Measurements from ENCODE around the gene XCL2. TPM values are rescaled to one million over a fixed set of nuclear protein-coding genes. Genes with fewer than 3 reads are reported as not detected.
"Not testable (repeated sequence)": the region's sequence is repeated elsewhere in the genome, so short reads cannot be mapped to it uniquely, and the experiment has no call there.

The XCL2 gene
- total RNA-seq, 1 experiment from 2014 or later: not detected

DNA sequence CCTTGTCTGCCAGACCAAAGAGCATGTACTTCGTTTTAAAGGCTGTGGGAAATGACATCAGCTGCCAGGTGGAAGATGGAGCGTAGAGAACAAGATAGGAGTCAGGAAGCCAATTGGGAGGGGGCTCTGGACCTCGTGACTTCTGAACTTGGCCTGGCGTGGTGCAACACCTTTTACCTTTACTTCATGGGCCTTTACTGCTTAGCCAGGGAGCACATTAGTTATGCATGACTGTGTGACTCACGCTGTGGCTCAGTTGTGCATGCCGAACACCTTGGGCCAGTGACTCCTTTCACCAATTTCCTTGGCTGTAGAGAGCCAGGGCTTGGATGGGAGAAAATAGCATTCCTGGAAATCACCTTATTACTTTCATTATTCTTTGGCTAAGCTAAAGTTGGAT lies 39.8 kb upstream of the XCL2 start:
- Histone ChIP-seq H3K4me3 (ENCODE audit: low read depth, low read length) (no peak overlapping the region), H3K9me3 (no peaks in the 10 kb centered on the region), H3K27me3 (replicated peaks; ENCODE audit: control insufficient read depth, insufficient read depth, low read length) (no peaks in the 10 kb centered on the region), H3K36me3 (ENCODE audit: control insufficient read depth, insufficient read depth, low read length) (no peaks in the 10 kb centered on the region), H3K4me1 (no peaks in the 10 kb centered on the region)
- DNase-seq: no peak
- intact Hi-C loops (cut with micrococcal nuclease; ENCODE audit: unreplicated experiment): no loop called here
- no peaks in the 10 kb centered on the region for H3K36me3 Mint-ChIP-seq (ENCODE audit: insufficient read depth, unreplicated experiment)
- H3K27me3 Mint-ChIP-seq (ENCODE audit: insufficient read depth, unreplicated experiment): no peaks in the 10 kb centered on the region
- CTCF ChIA-PET: no interaction called here
- TF ChIP-seq, protein P1, sequence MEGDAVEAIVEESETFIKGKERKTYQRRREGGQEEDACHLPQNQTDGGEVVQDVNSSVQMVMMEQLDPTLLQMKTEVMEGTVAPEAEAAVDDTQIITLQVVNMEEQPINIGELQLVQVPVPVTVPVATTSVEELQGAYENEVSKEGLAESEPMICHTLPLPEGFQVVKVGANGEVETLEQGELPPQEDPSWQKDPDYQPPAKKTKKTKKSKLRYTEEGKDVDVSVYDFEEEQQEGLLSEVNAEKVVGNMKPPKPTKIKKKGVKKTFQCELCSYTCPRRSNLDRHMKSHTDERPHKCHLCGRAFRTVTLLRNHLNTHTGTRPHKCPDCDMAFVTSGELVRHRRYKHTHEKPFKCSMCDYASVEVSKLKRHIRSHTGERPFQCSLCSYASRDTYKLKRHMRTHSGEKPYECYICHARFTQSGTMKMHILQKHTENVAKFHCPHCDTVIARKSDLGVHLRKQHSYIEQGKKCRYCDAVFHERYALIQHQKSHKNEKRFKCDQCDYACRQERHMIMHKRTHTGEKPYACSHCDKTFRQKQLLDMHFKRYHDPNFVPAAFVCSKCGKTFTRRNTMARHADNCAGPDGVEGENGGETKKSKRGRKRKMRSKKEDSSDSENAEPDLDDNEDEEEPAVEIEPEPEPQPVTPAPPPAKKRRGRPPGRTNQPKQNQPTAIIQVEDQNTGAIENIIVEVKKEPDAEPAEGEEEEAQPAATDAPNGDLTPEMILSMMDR (IDR thresholded peaks at IDR 0.05; ENCODE audit: insufficient read depth in 1 of 2, low read depth in 1 of 2, low read length in 1 of 2, severe bottlenecking in 1 of 2, unreplicated experiment in 1 of 2): no peak
- BruUV-seq (replicated peaks): no TSS peak
- no peaks in the 10 kb centered on the region for H3K4me1 Mint-ChIP-seq (ENCODE audit: low read depth, unreplicated experiment)
- H3K9me3 Mint-ChIP-seq (ENCODE audit: unreplicated experiment): no peaks in the 10 kb centered on the region
- POLR2A ChIA-PET: no interaction called here
- H3K27ac Mint-ChIP-seq (ENCODE audit: unreplicated experiment): no peak overlapping the region
- no peak overlapping the region for H3K4me3 Mint-ChIP-seq (ENCODE audit: unreplicated experiment)

DNA sequence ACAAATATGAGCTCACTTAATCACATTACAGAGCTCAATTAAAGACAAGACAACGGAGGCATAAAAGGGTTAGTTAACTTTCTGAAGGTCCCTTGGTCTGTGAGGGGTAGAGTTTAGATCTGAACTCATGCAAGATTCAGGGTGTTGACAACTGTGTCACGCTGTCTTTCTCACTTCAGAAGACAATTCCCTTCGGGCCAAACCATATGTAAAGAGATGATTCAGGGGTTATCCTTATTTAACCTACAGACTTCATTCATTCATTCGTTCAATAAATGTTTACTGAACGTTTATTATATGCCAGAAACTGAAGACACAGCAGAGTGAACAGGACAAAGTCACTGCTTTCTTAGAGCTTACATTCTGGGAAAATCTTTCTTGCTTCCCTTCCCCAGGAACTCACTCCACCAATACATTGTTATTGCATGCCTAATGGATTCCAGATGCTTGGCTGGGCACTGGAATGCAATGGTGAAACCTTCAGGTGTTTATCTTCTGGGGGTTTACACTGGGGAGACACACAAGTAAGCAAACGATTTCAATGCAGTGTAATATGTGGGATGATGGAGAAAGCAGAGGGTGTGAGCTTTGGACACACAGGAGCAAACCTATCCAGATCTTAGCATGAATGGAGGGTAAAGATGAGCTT lies 39.0 kb upstream of the XCL2 start:
- no peak overlapping the region for H3K4me3 Mint-ChIP-seq (ENCODE audit: unreplicated experiment)
- no peaks in the 10 kb centered on the region for H3K4me1 Mint-ChIP-seq (ENCODE audit: low read depth, unreplicated experiment)
- H3K27me3 Mint-ChIP-seq (ENCODE audit: insufficient read depth, unreplicated experiment): no peaks in the 10 kb centered on the region
- Histone ChIP-seq H3K4me1 (no peaks in the 10 kb centered on the region), H3K36me3 (ENCODE audit: control insufficient read depth, insufficient read depth, low read length) (no peaks in the 10 kb centered on the region), H3K4me3 (ENCODE audit: low read depth, low read length) (no peak overlapping the region), H3K9me3 (no peaks in the 10 kb centered on the region), H3K27me3 (replicated peaks; ENCODE audit: control insufficient read depth, insufficient read depth, low read length) (no peaks in the 10 kb centered on the region)
- intact Hi-C loops (cut with micrococcal nuclease; ENCODE audit: unreplicated experiment): no loop called here
- no peak for DNase-seq
- POLR2A ChIA-PET: no interaction called here
- no TSS peak for BruUV-seq (replicated peaks)
- TF ChIP-seq, protein P1 (IDR thresholded peaks at IDR 0.05; ENCODE audit: insufficient read depth in 1 of 2, low read depth in 1 of 2, low read length in 1 of 2, severe bottlenecking in 1 of 2, unreplicated experiment in 1 of 2): no peak
- H3K36me3 Mint-ChIP-seq (ENCODE audit: insufficient read depth, unreplicated experiment): no peaks in the 10 kb centered on the region
- H3K9me3 Mint-ChIP-seq (ENCODE audit: unreplicated experiment): no peaks in the 10 kb centered on the region
- CTCF ChIA-PET: no interaction called here
- no peak overlapping the region for H3K27ac Mint-ChIP-seq (ENCODE audit: unreplicated experiment)

DNA sequence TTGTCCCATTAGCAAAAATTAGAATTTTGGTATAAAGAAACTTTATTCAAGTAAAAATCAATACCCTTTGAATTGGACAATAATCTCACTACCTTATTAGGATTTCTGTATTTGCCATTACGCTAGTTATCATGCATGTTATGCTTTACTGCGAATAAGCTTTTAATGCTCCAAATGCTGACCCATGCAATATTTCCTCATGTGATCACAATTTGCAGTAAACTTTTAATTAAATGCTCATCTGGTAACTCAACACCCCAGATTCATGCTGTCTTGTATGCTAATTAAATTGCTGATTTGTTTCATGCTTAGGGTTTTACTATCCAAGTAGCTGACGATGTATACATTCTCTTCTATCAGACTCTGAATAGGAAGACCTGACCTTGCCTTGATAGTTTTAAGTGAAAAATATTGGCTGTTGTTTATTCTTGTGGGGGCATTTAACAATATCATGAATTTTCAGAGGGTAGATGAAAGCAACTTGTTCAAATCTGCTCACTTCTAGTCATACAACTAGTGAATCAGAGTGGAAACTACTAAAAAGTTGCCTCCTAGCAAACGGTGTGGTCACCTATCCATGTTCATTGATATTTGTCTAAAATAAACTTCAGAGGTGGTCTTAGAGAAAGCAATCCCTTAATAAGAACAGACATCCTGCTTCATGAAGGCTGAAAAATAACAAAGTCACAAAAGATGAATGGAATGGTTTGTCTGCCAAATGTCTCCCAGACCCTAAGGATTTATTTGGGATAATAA lies 38.2 kb upstream of the XCL2 start:
- BruUV-seq (replicated peaks): no TSS peak

DNA sequence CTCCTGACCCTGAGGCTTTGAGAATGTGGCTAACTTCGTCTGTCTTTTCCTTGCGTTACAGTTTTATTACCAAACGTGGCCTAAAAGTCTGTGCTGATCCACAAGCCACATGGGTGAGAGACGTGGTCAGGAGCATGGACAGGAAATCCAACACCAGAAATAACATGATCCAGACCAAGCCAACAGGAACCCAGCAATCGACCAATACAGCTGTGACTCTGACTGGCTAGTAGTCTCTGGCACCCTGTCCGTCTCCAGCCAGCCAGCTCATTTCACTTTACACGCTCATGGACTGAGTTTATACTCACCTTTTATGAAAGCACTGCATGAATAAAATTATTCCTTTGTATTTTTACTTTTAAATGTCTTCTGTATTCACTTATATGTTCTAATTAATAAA lies 37.2 kb upstream of the XCL2 start:
- H3K36me3 ChIP-seq (ENCODE audit: control insufficient read depth, insufficient read depth, low read length); BruUV-seq (replicated peaks); H3K4me3 Mint-ChIP-seq (ENCODE audit: unreplicated experiment); H3K9me3 Mint-ChIP-seq (ENCODE audit: unreplicated experiment); DNase-seq; H3K4me3 ChIP-seq (ENCODE audit: low read depth, low read length); intact Hi-C loops (cut with micrococcal nuclease; ENCODE audit: unreplicated experiment); H3K9me3 ChIP-seq; H3K4me1 ChIP-seq; H3K27me3 Mint-ChIP-seq (ENCODE audit: insufficient read depth, unreplicated experiment); POLR2A ChIA-PET; H3K27me3 ChIP-seq (replicated peaks; ENCODE audit: control insufficient read depth, insufficient read depth, low read length); H3K36me3 Mint-ChIP-seq (ENCODE audit: insufficient read depth, unreplicated experiment); CTCF ChIA-PET; H3K27ac Mint-ChIP-seq (ENCODE audit: unreplicated experiment); H3K4me1 Mint-ChIP-seq (ENCODE audit: low read depth, unreplicated experiment): not testable (repeated sequence)

More for the DNA sequence above, 38.2 kb upstream of the XCL2 start:
- H3K27me3 ChIP-seq (replicated peaks; ENCODE audit: control insufficient read depth, insufficient read depth, low read length): no peaks in the 10 kb centered on the region
- Mint-ChIP-seq H3K27me3 (ENCODE audit: insufficient read depth, unreplicated experiment) (no peaks in the 10 kb centered on the region), H3K9me3 (ENCODE audit: unreplicated experiment) (no peaks in the 10 kb centered on the region), H3K36me3 (ENCODE audit: insufficient read depth, unreplicated experiment) (no peaks in the 10 kb centered on the region), H3K4me1 (ENCODE audit: low read depth, unreplicated experiment) (no peaks in the 10 kb centered on the region), H3K27ac (ENCODE audit: unreplicated experiment) (no peak overlapping the region), H3K4me3 (ENCODE audit: unreplicated experiment) (no peak overlapping the region)
- TF ChIP-seq, protein P1 (IDR thresholded peaks at IDR 0.05; ENCODE audit: insufficient read depth in 1 of 2, low read depth in 1 of 2, low read length in 1 of 2, severe bottlenecking in 1 of 2, unreplicated experiment in 1 of 2): no peak
- no peaks in the 10 kb centered on the region for H3K36me3 ChIP-seq (ENCODE audit: control insufficient read depth, insufficient read depth, low read length)
- ChIA-PET CTCF (no interaction called here), POLR2A (no interaction called here)
- H3K9me3 ChIP-seq: no peaks in the 10 kb centered on the region
- H3K4me1 ChIP-seq: no peaks in the 10 kb centered on the region
- no peak for DNase-seq
- H3K4me3 ChIP-seq (ENCODE audit: low read depth, low read length): no peak overlapping the region
- intact Hi-C loops (cut with micrococcal nuclease; ENCODE audit: unreplicated experiment): no loop called here

DNA sequence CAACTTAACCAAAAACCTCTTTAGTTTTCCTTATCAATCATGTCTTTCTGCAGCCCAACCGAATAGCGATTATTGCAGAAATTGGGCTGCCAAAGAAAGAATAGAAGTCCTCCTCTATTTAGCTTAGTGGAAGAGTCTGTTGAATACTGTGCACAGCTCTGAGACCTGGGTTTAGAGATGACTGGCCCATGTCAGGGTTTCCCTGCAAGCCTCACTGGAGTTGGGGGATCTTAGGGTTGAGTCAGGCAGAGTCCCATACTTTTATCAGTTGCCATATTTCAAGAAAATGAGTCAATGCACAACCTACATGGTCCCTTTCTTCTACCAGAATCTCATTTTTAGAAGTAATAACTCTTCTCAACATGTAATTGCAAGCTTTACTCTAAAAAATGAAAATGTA lies 36.5 kb upstream of the XCL2 start:
- H3K9me3 ChIP-seq; H3K27ac Mint-ChIP-seq (ENCODE audit: unreplicated experiment); H3K4me3 ChIP-seq (ENCODE audit: low read depth, low read length); DNase-seq; POLR2A ChIA-PET; H3K27me3 Mint-ChIP-seq (ENCODE audit: insufficient read depth, unreplicated experiment); H3K4me1 Mint-ChIP-seq (ENCODE audit: low read depth, unreplicated experiment); H3K27me3 ChIP-seq (replicated peaks; ENCODE audit: control insufficient read depth, insufficient read depth, low read length); intact Hi-C loops (cut with micrococcal nuclease; ENCODE audit: unreplicated experiment); H3K36me3 ChIP-seq (ENCODE audit: control insufficient read depth, insufficient read depth, low read length); H3K4me3 Mint-ChIP-seq (ENCODE audit: unreplicated experiment); H3K4me1 ChIP-seq; BruUV-seq (replicated peaks); H3K9me3 Mint-ChIP-seq (ENCODE audit: unreplicated experiment); CTCF ChIA-PET; H3K36me3 Mint-ChIP-seq (ENCODE audit: insufficient read depth, unreplicated experiment): not testable (repeated sequence)
